Kidney (tissue), 14 donors: Measurements from ENCODE around the gene ACTG1. TPM values are rescaled to one million over a fixed set of nuclear protein-coding genes. Genes with fewer than 3 reads are reported as not detected.
A peak's percentile ranks its signal among the peaks of the same experiment; 100 is the strongest.

Experiments used
- DNase-seq, 5 donors: peaks; one replicate each; pipeline ENCODE4 v3.0.0-alpha.2; 2013 to 2020
- FAIRE-seq: peaks from 2 replicates; lab custom pipeline; 2012; peaks lifted over from hg19 to GRCh38; lab: Jason Lieb, UNC
- H3K27ac ChIP-seq, 2 donors: one replicate each; pipeline ENCODE4 v1.7.0; 2013; ENCODE audit warnings: low read depth in 2 of 2, low read length in 2 of 2, inconsistent platforms in 1 of 2
- H3K27me3 ChIP-seq: one replicate; pipeline ENCODE4 v1.7.1; 2013; ENCODE audit warnings: low read length, inconsistent platforms; ENCODE audit not compliant: control insufficient read depth, insufficient read depth
- H3K36me3 ChIP-seq, 3 donors: one replicate each; pipeline versions ENCODE4 v1.7.0 to v1.7.1; 2013; ENCODE audit warnings: low read length in 3 of 3, control low read depth in 1 of 3, inconsistent platforms in 1 of 3; ENCODE audit not compliant: insufficient read depth in 3 of 3, control insufficient read depth in 2 of 3
- H3K4me1 ChIP-seq, 3 donors: one replicate each; pipeline versions ENCODE4 v1.7.0 to v1.7.1; 2013; ENCODE audit warnings: low read length in 3 of 3, inconsistent platforms in 1 of 3, low read depth in 1 of 3; ENCODE audit not compliant: control insufficient read depth in 2 of 3, insufficient read depth in 2 of 3
- H3K4me3 ChIP-seq, 3 donors: one replicate each; pipeline versions ENCODE4 v1.7.0 to v1.8.1; 2013; ENCODE audit warnings: low read length in 3 of 3, control low read depth in 1 of 3, inconsistent platforms in 1 of 3
- H3K9ac ChIP-seq, 3 donors: one replicate each; pipeline versions ENCODE4 v1.7.0 to v1.7.1; 2013; ENCODE audit warnings: low read length in 3 of 3, control low read depth in 1 of 3, inconsistent platforms in 1 of 3
- H3K9me3 ChIP-seq, 3 donors: one replicate each; pipeline versions ENCODE4 v1.7.0 to v1.7.1; 2013; ENCODE audit warnings: low read length in 3 of 3, control low read depth in 1 of 3, inconsistent platforms in 1 of 3; ENCODE audit not compliant: control insufficient read depth in 2 of 3, insufficient read depth in 1 of 3
- intact Hi-C: fragments of 100-400 bp; cut with DNase I; formaldehyde crosslinking; loops from one replicate; pipeline ENCODE4 v1.11.1; 2022
- polyA plus RNA-seq: library from polyadenylated mRNA; stranded (reverse); fragments of 350-450 nt; fragmentation: Illumina TruSeq; extraction: RNeasy Lipid Tissue Mini Kit (QIAGEN cat#74804); gene quantifications from one replicate; pipeline ENCODE4 v1.2.3, GENCODE V29; 2014; ENCODE audit warnings: low read depth, low replicate concordance; ENCODE audit not compliant: insufficient read depth
- total RNA-seq: library from RNA; stranded (reverse); fragmentation: NEBNext Ultra II Directional; extraction: Animal tissue kit (Norgen Biotek cat#: 25700); gene quantifications from one replicate; pipeline ENCODE4 v1.2.1, GENCODE V29; 2021
- TF ChIP-seq, protein P1 (sequence below): IDR thresholded peaks from 3 replicates; pipeline ENCODE4 v1.5.1; 2012; ENCODE audit warnings: mild to moderate bottlenecking, moderate library complexity, borderline replicate concordance; ENCODE audit not compliant: insufficient read depth; ENCODE audit errors: extremely low read depth
- donor health status: control.
- donor health status: control.
- donor health status: control.
- donor health status: control.
- donor health status: control.
- donor health status: DM: yes; HTN: yes; CAD: no.
- donor health status: Normal renal cell carcinoma (clear cell type).

The ACTG1 gene
- total and polyA plus RNA-seq, 2 donors from 2014 or later = 1,350 to 2,632 TPM

DNA sequence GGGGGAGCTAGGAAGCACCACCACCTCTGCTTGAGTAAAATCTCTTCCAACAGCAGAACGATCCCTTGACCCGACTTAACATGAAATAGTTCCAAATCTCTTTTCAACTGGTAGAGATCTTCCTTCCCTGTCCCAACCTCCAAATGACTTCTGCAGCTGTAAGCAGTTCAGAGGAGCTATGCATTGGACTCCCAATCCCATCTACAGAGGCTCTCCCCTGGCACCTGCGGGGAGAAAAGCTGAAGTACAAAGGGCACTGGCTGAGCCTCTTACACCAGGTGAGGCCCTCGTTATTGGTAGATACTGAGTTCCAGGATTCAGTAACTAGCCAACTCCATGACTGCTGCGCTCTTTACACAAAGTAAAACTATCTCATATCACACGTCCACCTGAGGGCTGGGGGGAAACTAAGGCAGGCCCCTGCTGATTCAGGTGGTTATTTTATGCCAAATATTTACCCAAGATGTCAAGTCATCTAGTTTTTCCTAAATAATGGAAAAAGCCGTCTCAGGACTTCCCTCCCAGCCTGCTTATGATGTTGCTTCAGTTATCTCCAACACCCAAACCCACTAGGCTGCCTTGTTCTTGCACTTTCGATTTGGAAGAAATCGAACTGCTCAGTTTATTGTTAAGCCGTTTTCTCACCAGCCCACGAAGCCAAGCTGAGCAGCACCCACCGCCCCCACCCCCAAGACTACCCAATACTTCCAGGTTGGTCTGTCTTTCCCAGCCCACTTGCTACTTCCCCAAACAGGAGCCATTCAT lies 3.2 kb downstream of the ACTG1 start:
- H3K4me1 ChIP-seq = peaks cover 3 to 13% (median 3%) of the 10 kb centered on the region in 3 donors
- no peaks in the 10 kb centered on the region for H3K27me3 ChIP-seq
- FAIRE-seq (no peak), DNase-seq (peak in 1 of 5 donors; percentile 11)
- H3K36me3 ChIP-seq = peaks cover 11 to 28% (median 20%) of the 10 kb centered on the region in 3 donors
- H3K27ac ChIP-seq = peak overlapping the region in 1 of 2 donors; percentile 88
- peak overlapping the region; percentile 57 to 97 (median 83) for H3K9ac ChIP-seq
- intact Hi-C loops = no loop called here
- peak overlapping the region; percentile 84 to 96 (median 94) for H3K4me3 ChIP-seq
- TF ChIP-seq, protein P1, sequence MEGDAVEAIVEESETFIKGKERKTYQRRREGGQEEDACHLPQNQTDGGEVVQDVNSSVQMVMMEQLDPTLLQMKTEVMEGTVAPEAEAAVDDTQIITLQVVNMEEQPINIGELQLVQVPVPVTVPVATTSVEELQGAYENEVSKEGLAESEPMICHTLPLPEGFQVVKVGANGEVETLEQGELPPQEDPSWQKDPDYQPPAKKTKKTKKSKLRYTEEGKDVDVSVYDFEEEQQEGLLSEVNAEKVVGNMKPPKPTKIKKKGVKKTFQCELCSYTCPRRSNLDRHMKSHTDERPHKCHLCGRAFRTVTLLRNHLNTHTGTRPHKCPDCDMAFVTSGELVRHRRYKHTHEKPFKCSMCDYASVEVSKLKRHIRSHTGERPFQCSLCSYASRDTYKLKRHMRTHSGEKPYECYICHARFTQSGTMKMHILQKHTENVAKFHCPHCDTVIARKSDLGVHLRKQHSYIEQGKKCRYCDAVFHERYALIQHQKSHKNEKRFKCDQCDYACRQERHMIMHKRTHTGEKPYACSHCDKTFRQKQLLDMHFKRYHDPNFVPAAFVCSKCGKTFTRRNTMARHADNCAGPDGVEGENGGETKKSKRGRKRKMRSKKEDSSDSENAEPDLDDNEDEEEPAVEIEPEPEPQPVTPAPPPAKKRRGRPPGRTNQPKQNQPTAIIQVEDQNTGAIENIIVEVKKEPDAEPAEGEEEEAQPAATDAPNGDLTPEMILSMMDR = no peak
- no peaks in the 10 kb centered on the region for H3K9me3 ChIP-seq

DNA sequence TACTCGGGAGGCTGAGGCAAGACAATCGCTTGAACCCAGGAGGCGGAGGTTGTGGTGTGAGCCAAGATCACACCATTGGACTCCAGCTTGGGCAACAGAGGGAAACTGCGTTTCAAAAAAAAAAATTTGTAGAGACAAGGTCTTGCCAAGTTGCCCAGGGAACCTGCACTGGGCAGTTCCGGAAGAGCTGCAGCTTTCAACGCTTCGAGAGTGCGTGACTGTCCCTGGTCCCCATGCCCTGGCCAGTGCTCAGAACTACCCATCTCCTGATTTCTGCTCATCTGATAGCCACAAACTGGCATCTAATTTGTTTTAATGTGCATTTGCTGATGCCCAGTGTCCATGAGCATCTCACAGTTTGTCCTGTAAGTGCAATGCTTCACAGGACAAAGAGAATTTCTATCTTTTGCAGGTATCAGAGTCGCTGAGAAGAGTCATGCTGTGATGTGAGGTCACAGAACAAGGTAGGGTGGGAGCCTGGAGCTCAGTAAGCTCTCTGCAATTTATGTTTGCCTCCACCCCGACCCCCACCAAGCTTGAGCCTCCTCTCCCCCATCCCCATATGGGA lies 3.9 kb downstream of the ACTG1 start:
- intact Hi-C loops = no loop called here
- peak overlapping the region; percentile 84 to 96 (median 94) for H3K4me3 ChIP-seq
- FAIRE-seq (no peak), DNase-seq (no peak)
- H3K4me1 ChIP-seq = peaks cover 3 to 13% (median 3%) of the 10 kb centered on the region in 3 donors
- TF ChIP-seq, protein P1 = no peak
- peak overlapping the region in 1 of 3 donors; percentile 97 for H3K9ac ChIP-seq
- H3K9me3 ChIP-seq = no peaks in the 10 kb centered on the region
- H3K27me3 ChIP-seq = no peaks in the 10 kb centered on the region
- H3K27ac ChIP-seq = no peak overlapping the region
- peaks cover 11 to 28% (median 20%) of the 10 kb centered on the region in 3 donors for H3K36me3 ChIP-seq

DNA sequence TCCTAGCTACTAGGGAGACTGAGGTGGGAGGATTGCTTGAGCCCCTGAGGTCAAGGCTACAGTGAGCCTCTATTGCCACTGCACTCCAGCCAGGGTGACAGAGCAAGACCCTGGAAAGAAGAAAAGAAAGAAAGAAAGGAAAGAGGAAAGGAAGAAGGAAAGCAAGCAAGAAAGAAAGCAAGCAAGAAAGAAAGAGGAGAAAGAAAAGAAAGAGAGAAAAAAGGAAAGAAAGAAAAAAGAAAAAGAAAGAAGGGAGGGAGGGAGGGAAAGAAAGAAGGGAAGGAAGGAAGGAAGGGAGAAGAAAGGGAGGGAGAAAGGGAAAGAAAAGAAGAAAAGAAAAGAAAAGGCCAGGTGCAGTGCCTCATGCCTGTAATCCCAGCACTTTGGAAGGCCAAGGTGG lies 9.0 kb downstream of the ACTG1 start:
- DNase-seq = no peak
- TF ChIP-seq, protein P1 = no peak

More for the DNA sequence above, 9.0 kb downstream of the ACTG1 start:
- H3K4me1 ChIP-seq = peaks cover 0 to 2% (median 0%) of the 10 kb centered on the region in 3 donors
- no peak overlapping the region for H3K4me3 ChIP-seq
- no peak overlapping the region for H3K27ac ChIP-seq
- peaks cover 0 to under 1% (median 0%) of the 10 kb centered on the region in 3 donors for H3K36me3 ChIP-seq
- no peak for FAIRE-seq
- no peak overlapping the region for H3K9ac ChIP-seq
- intact Hi-C loops = no loop called here
- no peaks in the 10 kb centered on the region for H3K9me3 ChIP-seq
- H3K27me3 ChIP-seq = no peaks in the 10 kb centered on the region
